Measurements from ENCODE around the gene LRRC4C. TPM values are rescaled to one million over a fixed set of nuclear protein-coding genes. Genes with fewer than 3 reads are reported as not detected.
"Not testable (repeated sequence)": the region's sequence is repeated elsewhere in the genome, so short reads cannot be mapped to it uniquely, and the experiment has no call there.

The LRRC4C gene
- total RNA-seq, 1 donor from 2014 or later: 0.62 TPM

- ATAC-seq (ENCODE audit: poor library complexity) (no peak), DNase-seq (no peak)
- intact Hi-C loops (cut with DNase I): no loop called here
These were observed 1255.2 kb downstream of the LRRC4C start for GRCh38 chr11:40204228-40204627.

GRCh38 chr11:40203606-40204005 lies 1255.8 kb downstream of the LRRC4C start:
- DNase-seq: no peak
- intact Hi-C loops (cut with DNase I): no loop called here
- ATAC-seq (ENCODE audit: poor library complexity): no peak

- intact Hi-C loops (cut with DNase I): no loop called here
- DNase-seq (no peak), ATAC-seq (ENCODE audit: poor library complexity) (no peak)
These were observed 1256.7 kb downstream of the LRRC4C start for GRCh38 chr11:40202589-40203270.

- DNase-seq; ATAC-seq (ENCODE audit: poor library complexity); intact Hi-C loops (cut with DNase I): not testable (repeated sequence)
These were observed 1266.9 kb downstream of the LRRC4C start for GRCh38 chr11:40192590-40192989.

- intact Hi-C loops (cut with DNase I): no loop called here
These were observed 1269.2 kb downstream of the LRRC4C start for GRCh38 chr11:40190294-40190693.

GRCh38 chr11:40188848-40189247 lies 1270.6 kb downstream of the LRRC4C start:
- intact Hi-C loops (cut with DNase I): no loop called here
- ATAC-seq (ENCODE audit: poor library complexity) (no peak), DNase-seq (no peak)

More at GRCh38 chr11:40190294-40190693, 1269.2 kb downstream of the LRRC4C start:
- DNase-seq (no peak), ATAC-seq (ENCODE audit: poor library complexity) (no peak)

GRCh38 chr11:40187295-40187694 lies 1272.2 kb downstream of the LRRC4C start:
- no peak for ATAC-seq (ENCODE audit: poor library complexity)
- no peak for DNase-seq

GRCh38 chr11:40186437-40187263 lies 1272.8 kb downstream of the LRRC4C start:
- no peak for ATAC-seq (ENCODE audit: poor library complexity)
- intact Hi-C loops (cut with DNase I): no loop called here
- no peak for DNase-seq

More at GRCh38 chr11:40187295-40187694, 1272.2 kb downstream of the LRRC4C start:
- intact Hi-C loops (cut with DNase I): no loop called here

GRCh38 chr11:40185793-40186192 lies 1273.7 kb downstream of the LRRC4C start:
- intact Hi-C loops (cut with DNase I): no loop called here
- no peak for ATAC-seq (ENCODE audit: poor library complexity)
- no peak for DNase-seq

- ATAC-seq (ENCODE audit: poor library complexity): no peak
- intact Hi-C loops (cut with DNase I): no loop called here
These were observed 1276.1 kb downstream of the LRRC4C start for GRCh38 chr11:40183073-40184064.

GRCh38 chr11:40179541-40179940 lies 1279.9 kb downstream of the LRRC4C start:
- ATAC-seq (ENCODE audit: poor library complexity): no peak
- no peak for DNase-seq
- intact Hi-C loops (cut with DNase I): no loop called here

More at GRCh38 chr11:40183073-40184064, 1276.1 kb downstream of the LRRC4C start:
- no peak for DNase-seq

- intact Hi-C loops (cut with DNase I): no loop called here
- DNase-seq: no peak
- ATAC-seq (ENCODE audit: poor library complexity): no peak
These were observed 1281.0 kb downstream of the LRRC4C start for GRCh38 chr11:40178470-40178869.

GRCh38 chr11:40175980-40176379 lies 1283.5 kb downstream of the LRRC4C start:
- intact Hi-C loops (cut with DNase I): no loop called here
- ATAC-seq (ENCODE audit: poor library complexity): no peak

GRCh38 chr11:40170078-40170477 lies 1289.4 kb downstream of the LRRC4C start:
- ATAC-seq (ENCODE audit: poor library complexity): no peak
- DNase-seq: no peak
- intact Hi-C loops (cut with DNase I): no loop called here

More at GRCh38 chr11:40175980-40176379, 1283.5 kb downstream of the LRRC4C start:
- no peak for DNase-seq

GRCh38 chr11:40168414-40168813 lies 1291.0 kb downstream of the LRRC4C start:
- no peak for ATAC-seq (ENCODE audit: poor library complexity)
- intact Hi-C loops (cut with DNase I): no loop called here
- no peak for DNase-seq

- intact Hi-C loops (cut with DNase I); ATAC-seq (ENCODE audit: poor library complexity); DNase-seq: not testable (repeated sequence)
These were observed 1291.6 kb downstream of the LRRC4C start for GRCh38 chr11:40167805-40168204.

GRCh38 chr11:40166892-40167291 lies 1292.6 kb downstream of the LRRC4C start:
- intact Hi-C loops (cut with DNase I): no loop called here
- ATAC-seq (ENCODE audit: poor library complexity) (no peak), DNase-seq (no peak)
